Stimulated activated naive CD4-positive, alpha-beta T cell treated with Interleukin-2 at 50 U/mL for 16 hours (primary cell): Measurements from ENCODE around the gene GPER1.

Experiments
- DNase-seq: peaks from one replicate; lab custom pipeline; 2025; lab: John Stamatoyannopoulos, UW

The GPER1 gene

GRCh38 chr7:1090686-1091643 is 3.1 kb downstream of the GPER1 start:
- no peak for DNase-seq

DNA sequence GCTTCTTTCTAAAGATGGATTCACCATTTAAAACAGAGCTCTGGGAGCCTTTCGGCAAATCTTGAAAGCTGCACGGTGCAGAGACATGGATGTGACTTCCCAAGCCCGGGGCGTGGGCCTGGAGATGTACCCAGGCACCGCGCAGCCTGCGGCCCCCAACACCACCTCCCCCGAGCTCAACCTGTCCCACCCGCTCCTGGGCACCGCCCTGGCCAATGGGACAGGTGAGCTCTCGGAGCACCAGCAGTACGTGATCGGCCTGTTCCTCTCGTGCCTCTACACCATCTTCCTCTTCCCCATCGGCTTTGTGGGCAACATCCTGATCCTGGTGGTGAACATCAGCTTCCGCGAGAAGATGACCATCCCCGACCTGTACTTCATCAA is 3.7 kb downstream of the GPER1 start:
- no peak for DNase-seq

GRCh38 chr7:1092161-1092632 is 4.3 kb downstream of the GPER1 start:
- no peak for DNase-seq

DNA sequence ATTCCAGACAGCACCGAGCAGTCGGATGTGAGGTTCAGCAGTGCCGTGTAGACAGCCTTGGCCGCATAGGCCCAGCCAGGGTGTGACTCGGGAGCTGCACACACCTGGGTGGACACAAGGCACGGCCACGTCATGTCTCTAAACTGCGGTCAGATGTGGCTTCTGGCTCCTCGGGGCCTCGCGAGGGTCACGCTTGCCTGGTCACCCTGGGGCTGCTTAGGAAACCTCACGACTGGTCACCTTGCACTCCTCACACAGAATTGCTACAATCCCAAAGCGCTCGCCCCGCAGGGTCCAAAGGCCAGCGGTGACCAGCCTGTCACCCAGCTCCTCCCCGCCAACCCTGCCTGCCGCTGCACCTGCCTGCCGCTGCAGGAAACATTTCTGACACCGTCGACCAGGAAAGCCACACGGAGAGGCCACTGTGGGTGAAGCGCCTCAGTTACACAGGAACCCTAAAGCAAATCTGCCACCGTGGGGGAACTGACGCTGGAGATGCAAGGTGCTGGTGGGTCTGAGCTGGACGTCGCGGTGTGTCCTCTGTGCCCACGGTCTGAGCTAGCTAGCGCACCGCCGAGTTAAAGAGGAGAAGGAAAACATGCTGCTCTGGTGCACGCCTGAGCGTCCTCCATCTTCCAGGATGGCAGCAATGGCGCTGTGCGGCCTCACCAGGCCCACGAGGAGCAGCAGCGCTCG is 5.0 kb downstream of the GPER1 start:
- no peak for DNase-seq

- no peak for DNase-seq
Measured at GRCh38 chr7:1093502-1093843, 5.6 kb downstream of the GPER1 start.

DNA sequence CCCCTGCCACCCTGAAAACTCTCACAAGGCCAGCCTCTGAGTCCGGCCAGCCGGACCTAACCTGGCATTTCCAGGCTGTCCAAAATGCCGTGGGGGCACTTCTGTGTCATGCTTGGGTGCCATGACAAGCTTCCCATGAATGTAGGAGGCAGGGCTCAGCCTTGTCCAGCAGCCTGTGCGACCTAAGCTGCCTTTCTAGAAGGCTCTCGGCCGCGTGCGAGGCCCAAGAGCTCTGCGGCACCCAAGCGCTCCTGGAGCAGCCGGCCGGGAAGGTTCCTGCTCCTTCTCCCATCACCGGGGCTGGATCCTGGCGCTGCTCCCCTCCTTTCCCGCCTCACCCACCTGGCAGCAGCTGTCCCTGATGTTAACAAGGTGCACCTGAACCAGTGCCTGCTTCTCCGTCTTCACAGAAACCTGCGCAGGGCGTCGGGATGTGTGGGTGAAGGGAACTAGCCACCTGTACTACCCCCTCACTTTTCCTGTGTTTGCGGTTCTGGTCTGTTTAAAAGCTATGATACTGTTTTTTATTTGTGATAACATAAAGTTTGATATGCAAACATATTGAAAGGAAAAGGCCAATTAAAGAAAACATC is 6.1 kb downstream of the GPER1 start:
- no peak for DNase-seq

DNA sequence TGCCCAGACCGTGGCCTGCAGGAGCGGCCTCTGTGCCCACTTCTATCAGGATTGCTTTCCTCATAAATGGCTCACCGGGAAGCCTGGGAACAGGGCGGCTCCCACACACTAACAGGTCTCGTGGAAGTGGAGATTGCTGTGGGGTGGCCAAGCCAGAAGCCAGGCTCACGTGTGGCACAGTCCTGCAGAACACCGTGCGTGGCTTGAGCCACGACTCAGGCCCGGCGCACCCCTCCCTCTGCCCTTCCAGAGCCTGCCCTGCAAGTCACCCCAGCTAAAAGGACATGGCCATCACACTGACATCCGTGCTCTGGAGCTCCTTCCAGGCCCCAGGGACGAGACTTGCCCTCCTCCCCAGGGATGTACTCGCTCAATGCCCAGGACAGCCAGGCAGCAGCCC is 7.0 kb downstream of the GPER1 start:
- no peak for DNase-seq

- DNase-seq = no peak
Measured at GRCh38 chr7:1095621-1096155, 7.8 kb downstream of the GPER1 start.

- DNase-seq = no peak
Measured at GRCh38 chr7:1096156-1097119, 8.5 kb downstream of the GPER1 start.

- DNase-seq = no peak
Measured at GRCh38 chr7:1097120-1097504, 9.2 kb downstream of the GPER1 start.

DNA sequence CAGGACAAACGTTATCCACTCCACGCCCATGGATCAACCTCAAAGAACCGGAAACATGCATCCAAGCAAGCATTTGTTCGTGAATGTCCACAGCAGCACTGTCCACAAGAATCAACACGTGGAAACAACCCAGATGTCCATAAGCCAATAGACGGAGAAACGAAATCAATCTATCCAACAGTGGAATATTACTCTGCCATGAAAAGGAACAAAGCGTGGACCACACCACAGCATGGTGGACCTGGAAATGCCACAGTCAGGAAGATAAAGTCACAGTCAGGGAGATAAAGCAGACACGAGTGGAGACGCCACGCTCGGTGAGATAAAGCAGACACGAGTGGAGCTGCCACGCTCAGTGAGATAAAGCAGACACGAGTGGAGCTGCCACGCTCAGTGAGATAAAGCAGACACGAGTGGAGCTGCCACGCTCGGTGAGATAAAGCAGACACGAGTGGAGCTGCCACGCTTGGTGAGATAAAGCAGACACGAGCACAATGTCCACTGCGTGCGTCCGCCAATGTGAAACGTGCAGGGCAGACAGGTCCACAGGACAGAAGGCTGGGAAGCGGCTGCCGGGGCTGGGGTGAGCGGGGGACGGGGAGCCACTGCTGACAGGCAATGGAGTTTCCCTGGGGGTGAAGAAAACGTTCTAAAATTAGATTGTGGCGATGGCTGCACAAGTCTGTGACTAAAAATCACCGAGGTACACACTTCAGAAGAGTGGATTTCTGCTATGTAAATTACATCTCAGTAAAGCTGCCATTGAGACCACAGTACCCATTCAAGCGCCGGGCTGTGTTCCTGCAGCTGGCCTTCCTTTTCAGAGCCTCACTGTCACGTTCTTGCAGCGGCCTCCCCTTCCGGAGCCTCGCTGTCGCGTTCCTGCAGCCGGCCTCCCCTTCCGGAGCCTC is 10.6 kb downstream of the GPER1 start:
- DNase-seq = no peak

DNA sequence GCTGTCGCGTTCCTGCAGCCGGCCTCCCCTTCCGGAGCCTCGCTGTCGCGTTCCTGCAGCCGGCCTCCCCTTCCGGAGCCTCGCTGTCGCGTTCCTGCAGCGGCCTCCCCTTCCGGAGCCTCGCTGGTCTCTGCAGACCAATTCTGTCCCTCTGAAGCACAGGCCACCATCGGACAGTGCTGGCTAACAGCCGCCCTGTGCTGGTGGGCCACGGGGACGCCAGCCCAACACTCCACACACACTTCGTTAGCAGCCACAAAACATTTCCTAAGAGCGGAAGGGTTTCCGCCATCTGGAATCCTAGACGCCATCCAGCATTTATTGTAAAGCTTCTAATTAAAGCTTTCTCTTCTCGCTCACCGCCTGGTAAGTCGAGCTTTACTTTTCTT is 11.2 kb downstream of the GPER1 start:
- DNase-seq = no peak

- DNase-seq = no peak
Measured at GRCh38 chr7:1099637-1100036, 11.7 kb downstream of the GPER1 start.

DNA sequence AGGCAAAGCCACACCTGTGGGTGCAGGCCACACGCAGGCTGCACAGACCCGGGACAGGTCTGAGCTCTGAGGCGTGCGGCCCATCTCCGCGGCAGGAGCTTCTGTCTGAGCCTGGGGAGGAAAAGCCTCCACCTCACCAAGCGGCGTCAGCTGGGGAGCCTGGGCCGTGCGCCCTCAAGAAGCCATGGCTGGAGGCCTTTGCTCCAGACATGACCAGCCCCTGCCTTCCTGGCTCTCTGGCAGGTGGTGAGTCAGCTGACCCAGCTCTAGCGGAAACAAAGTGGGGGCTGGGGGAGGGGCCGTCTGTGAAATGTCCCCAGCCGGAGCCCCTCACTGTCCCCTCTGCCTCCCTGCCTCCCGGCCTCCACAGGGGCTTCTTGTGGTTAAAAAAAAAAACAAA is 12.5 kb downstream of the GPER1 start:
- DNase-seq = no peak

DNA sequence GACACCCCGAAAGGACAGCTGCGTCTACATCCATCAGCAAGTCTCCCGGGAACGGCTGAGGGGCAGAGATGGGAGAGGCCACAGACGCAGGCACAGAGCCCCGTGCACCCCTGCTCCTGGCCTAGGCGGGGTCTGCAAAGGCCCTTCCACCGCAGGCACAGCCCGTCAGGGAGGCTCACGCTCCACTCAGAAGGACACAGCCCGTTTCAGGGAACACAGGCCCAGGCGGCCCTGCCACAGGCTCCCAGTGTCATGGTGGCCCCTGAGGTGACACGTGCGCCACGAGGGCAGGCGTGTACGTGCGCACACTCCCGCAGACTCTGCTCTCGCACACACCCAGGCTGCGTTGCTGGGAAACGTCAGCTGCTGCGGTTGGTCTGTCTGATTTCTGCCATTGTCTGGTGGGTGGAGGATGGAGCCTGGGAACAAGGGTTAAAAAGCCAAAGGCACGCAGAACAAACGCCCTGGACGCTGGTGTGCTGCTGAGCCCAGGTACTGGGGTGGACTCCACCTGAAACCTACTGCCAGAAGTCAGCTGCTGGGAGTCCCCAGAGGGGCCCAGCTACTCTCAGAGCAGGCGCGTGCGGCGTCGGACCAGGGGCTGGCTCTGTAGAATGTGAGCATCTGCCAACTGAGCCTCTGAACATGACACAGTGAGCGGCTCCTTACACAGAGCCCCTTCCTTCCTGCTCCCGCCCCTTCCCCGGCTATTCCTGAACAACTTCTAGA is 13.1 kb downstream of the GPER1 start:
- no peak for DNase-seq

DNA sequence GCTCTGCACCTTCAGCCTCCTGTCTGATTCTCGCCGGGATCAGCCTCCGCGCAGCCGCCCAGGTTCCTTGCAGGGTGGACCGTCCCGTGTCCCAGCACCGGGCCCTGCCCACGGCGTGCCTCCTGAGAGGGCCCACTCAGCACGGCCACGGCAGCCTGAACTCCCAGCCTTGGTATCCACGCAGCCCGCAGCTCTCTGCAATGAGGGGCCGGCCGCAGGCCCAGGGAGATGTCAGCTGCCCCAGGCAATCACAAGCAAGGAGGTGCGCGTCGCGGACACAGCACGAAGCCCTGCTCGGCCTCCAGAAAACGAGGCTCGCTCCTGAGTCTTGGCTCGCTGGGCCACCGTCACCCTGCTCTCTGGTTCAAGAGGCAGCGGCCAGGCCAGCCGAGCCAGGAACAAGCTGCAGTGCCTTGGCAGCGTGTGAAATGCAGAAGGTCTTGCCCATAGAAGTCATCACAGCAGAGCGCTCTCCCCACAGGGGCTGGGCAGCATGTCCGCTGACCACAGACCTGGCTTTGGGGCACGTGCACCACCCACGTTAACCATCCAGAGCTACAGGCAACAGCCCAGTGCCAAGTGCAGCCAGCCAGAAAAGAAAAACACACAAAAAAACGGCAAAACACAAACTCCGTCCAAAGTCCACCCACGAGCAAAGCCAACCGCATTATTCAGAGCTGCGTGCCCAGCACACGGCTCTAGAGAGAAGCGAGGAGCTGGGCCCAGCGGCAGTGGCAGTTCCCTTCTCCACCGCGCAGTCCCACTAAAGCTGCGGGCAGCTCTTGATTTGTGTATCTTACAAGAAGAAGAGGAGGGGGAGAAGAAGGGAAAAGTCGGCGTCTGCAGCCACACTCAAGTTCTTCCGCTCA is 13.9 kb downstream of the GPER1 start:
- DNase-seq = no peak

GRCh38 chr7:1103009-1103788 is 15.3 kb downstream of the GPER1 start:
- DNase-seq = peak; percentile 14
